ENCODE data around the gene CTSO.

DNA sequence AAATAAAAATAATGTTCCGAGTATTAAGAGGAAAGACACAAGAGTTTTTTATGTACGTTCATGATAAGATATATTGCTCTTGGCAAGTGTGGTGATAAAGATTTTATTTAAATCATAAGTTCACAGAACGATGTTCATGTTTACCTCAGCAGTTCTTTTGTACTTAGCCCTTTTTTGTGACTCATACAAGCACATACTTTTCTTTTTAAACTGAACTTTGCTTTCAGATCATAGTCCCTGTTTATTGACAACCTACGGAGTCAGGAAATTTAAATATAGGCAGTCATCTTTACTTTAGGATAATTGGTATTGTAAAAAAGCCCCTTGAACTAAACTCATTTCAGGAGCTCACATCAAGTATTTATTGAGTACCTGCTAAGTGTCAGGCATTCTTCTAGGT lies 1.3 kb upstream of the CTSO start:
- TF ChIP-seq, protein P1, sequence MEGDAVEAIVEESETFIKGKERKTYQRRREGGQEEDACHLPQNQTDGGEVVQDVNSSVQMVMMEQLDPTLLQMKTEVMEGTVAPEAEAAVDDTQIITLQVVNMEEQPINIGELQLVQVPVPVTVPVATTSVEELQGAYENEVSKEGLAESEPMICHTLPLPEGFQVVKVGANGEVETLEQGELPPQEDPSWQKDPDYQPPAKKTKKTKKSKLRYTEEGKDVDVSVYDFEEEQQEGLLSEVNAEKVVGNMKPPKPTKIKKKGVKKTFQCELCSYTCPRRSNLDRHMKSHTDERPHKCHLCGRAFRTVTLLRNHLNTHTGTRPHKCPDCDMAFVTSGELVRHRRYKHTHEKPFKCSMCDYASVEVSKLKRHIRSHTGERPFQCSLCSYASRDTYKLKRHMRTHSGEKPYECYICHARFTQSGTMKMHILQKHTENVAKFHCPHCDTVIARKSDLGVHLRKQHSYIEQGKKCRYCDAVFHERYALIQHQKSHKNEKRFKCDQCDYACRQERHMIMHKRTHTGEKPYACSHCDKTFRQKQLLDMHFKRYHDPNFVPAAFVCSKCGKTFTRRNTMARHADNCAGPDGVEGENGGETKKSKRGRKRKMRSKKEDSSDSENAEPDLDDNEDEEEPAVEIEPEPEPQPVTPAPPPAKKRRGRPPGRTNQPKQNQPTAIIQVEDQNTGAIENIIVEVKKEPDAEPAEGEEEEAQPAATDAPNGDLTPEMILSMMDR (conservative IDR thresholded peaks at IDR 0.05; ENCODE audit: low read length): no peak
- no peak for TF ChIP-seq EZH2phosphoT487 (IDR thresholded peaks at IDR 0.05; ENCODE audit: borderline replicate concordance)

All from Loucy (cell line).